ENCODE measurements around the gene ARHGAP9.
A peak's percentile ranks its signal among the peaks of the same experiment; 100 is the strongest.

ARHGAP9 gene

DNA sequence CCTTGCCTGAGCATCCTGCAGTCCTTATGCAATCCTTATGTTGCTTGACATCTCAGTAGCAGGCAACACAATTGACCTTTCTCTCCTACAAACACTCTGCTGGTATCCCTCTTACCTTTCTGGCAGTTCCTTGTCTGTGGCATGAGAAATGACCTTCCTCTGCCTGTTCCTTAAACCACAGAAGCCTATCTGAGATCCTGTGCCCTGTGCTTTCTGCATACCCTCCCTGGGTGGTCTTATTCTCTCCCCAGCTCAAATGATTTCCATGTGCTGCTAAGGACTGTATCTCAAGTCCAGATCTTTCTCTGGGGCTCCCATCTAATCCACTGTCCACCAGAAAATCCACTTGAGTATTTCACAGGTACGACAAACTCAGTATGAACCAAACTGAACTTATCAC lies 2.0 kb upstream of the ARHGAP9 start:
- no peak for DNase-seq (ENCODE audit: low read depth)
- TF ChIP-seq, protein P1, sequence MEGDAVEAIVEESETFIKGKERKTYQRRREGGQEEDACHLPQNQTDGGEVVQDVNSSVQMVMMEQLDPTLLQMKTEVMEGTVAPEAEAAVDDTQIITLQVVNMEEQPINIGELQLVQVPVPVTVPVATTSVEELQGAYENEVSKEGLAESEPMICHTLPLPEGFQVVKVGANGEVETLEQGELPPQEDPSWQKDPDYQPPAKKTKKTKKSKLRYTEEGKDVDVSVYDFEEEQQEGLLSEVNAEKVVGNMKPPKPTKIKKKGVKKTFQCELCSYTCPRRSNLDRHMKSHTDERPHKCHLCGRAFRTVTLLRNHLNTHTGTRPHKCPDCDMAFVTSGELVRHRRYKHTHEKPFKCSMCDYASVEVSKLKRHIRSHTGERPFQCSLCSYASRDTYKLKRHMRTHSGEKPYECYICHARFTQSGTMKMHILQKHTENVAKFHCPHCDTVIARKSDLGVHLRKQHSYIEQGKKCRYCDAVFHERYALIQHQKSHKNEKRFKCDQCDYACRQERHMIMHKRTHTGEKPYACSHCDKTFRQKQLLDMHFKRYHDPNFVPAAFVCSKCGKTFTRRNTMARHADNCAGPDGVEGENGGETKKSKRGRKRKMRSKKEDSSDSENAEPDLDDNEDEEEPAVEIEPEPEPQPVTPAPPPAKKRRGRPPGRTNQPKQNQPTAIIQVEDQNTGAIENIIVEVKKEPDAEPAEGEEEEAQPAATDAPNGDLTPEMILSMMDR (conservative IDR thresholded peaks at IDR 0.05; ENCODE audit: control insufficient read depth, insufficient read depth, low read depth, low read length), result no peak
- H3K4me3 ChIP-seq (ENCODE audit: control insufficient read depth, low read depth, low read length), result no peak overlapping the region

DNA sequence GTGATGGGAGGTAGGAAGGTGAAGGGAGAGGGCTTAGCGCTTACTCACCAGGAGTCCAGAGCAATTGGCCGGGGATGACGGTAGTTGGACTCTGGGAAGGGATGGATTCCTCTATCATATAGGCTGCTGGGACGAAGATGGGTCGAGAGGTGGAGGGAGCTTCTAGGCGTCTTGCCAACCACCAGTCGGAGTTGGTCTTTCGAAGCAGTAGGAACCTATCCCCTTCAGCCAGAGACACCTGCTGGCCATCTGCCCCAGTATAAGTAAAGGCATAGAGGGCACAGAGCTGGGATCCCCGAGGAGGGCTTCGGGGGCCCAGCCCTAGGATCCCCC lies 657 bp downstream of the ARHGAP9 start:
- H3K4me3 ChIP-seq (ENCODE audit: control insufficient read depth, low read depth, low read length), result no peak overlapping the region
- DNase-seq (ENCODE audit: low read depth), result no peak
- TF ChIP-seq, protein P1 (conservative IDR thresholded peaks at IDR 0.05; ENCODE audit: control insufficient read depth, insufficient read depth, low read depth, low read length), result no peak

DNA sequence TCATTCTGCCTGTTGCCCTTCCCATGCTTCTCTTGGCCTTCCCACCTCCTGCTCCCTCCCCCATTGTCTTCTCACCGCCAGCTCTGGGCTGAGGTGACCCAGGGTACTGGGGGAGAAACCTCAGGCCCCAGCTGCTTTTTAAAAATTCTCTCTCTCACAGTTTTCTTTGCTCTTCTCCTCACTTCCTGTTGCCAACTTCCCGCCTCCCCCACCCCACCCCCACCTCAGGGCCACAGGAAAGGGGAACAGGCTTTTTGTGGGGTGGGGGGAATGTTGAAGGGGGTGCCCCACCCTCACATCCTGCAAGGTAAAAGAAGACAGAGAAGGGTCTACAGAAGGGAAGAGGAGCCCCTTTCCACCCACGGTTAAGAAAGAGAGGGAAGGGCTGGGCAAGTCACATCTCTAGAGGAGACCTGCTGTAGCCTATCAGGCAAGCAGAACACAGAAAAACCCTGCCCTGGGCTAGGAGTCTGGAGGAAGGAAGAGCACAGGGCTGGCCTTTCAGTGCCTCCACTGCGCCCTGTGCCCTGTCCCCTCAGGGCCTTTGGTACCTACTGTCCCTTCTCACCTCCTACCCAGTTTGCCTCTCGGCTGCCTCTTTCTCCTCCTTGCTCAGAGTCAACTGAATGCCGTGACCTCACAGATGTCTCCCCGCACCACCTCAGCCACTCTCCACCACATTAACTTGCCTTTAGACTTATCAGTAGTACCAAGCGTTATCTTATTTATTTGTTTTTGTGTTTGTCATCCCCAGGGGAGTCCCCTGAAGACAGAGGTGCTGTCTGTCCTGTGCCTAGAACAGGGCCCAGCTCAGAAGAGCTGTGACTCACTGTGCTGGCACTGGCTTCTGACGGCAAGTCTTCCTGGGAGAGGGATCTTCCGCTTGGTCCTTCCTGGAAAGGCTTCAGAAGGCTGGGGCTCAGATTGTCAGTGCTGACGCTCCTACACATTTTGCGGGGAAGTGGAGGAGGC lies 1.7 kb downstream of the ARHGAP9 start:
- no peak overlapping the region for H3K4me3 ChIP-seq (ENCODE audit: control insufficient read depth, low read depth, low read length)
- DNase-seq (ENCODE audit: low read depth), result peak; percentile 59
- TF ChIP-seq, protein P1 (conservative IDR thresholded peaks at IDR 0.05; ENCODE audit: control insufficient read depth, insufficient read depth, low read depth, low read length), result no peak

DNA sequence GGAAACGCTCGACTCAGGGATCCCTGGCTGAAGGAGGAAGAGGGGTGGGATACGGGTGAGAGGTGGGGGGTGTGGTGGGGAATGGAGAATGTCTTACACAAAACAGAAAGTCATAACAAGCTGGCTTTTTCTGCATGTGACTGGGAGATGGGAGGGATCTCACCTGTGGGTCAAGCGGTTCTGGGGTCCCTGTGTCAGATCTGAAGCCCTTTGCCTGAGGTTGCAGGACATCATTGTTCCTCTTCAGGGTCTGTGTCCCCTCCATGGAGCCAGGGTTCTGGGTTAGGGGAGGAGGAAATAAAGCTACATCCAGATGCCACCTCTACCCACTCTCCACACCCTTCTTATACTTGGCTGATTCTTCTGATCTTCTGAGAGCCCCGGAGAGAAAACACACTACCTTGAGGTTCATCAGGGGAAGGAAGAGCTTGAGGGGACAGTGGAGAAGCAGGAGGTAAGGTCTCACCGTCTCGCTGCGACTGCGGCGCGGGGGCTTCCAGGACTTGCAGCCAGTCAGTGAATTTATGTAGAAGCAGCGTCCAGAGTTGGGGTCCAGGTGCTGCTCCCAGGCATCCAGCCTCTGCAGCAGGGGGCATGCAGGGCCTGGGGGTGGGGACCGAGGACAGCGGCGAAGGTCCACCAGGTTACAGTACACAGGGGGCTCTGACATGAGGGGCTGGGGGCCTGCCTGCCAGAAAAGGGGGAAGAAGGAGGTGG lies 2.5 kb downstream of the ARHGAP9 start:
- no peak overlapping the region for H3K4me3 ChIP-seq (ENCODE audit: control insufficient read depth, low read depth, low read length)
- DNase-seq (ENCODE audit: low read depth), result no peak
- TF ChIP-seq, protein P1 (conservative IDR thresholded peaks at IDR 0.05; ENCODE audit: control insufficient read depth, insufficient read depth, low read depth, low read length), result no peak

DNA sequence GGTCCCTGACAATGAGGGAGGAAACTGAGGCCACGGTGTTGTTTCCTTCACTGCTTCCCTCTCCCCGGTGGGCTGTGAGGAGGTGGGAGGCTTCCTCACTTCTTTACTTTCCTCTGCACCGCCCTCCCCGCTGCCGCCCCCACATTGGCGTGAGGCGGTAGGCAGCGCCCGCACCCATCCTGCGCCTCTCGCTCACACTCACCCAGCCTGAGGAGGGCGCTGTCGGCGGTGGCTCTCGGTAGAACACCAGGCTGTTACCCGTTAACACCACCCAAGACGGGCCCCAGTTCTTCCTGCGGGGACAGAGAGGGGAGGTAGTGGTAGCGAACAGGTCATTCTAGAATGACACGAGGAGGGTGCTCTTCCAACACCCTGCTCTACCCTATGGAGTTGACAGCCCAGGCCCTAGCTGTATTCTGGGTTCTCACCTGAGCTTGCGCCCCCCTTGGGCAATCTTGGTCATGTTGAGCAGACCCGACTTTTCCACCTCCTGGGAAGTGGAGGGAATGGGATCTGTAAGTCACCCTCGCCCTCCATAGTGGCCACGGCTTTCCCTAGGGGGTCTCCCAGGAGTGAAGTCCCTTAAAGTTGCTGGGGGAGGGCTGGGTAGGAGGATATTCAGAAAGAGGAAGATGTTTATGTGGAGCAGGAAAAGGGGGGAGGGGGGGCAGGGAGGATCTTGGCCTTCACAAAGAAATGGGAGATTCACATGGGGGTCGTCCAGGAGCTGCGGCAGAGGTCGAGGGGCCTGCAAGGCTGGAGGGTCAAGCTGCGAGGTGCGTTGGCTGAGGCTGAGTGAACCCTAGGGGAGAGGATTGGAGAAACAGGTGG lies 3.3 kb downstream of the ARHGAP9 start:
- DNase-seq (ENCODE audit: low read depth), result no peak
- no peak overlapping the region for H3K4me3 ChIP-seq (ENCODE audit: control insufficient read depth, low read depth, low read length)

More for the DNA sequence above, 3.3 kb downstream of the ARHGAP9 start:
- TF ChIP-seq, protein P1 (conservative IDR thresholded peaks at IDR 0.05; ENCODE audit: control insufficient read depth, insufficient read depth, low read depth, low read length), result no peak
